ENCODE data around the gene CLCN7.

GRCh38 chr16:1445518-1446203 lies 29.2 kb downstream of the CLCN7 start:
- TF ChIP-seq CTCF (IDR thresholded peaks at IDR 0.05) = no peak
- TF ChIP-seq POLR2A (IDR thresholded peaks at IDR 0.05) = no peak
- no peak for TF ChIP-seq POLR2AphosphoS5 (IDR thresholded peaks at IDR 0.05; ENCODE audit: insufficient read depth in 1 of 2, low read depth in 1 of 2)
